ENCODE data around the gene TDRD15. TPM values are rescaled to one million over a fixed set of nuclear protein-coding genes. Genes with fewer than 3 reads are reported as not detected.

The TDRD15 gene
- total and polyA plus RNA-seq, 2 experiments from 2014 or later: not detected

GRCh38 chr2:21183306-21183705 is 59.5 kb downstream of the TDRD15 start:
- H3K9me3 ChIP-seq (ENCODE audit: low read depth): no peaks in the 10 kb centered on the region
- no peak overlapping the region for H3K27ac ChIP-seq
- no peak for DNase-seq (ENCODE audit: low read depth in 1 of 2, low spot score in 1 of 2)
- H3K4me1 ChIP-seq (ENCODE audit: low read depth): no peaks in the 10 kb centered on the region
- H3K36me3 ChIP-seq: no peaks in the 10 kb centered on the region
- H3K4me3 ChIP-seq: no peak overlapping the region
- no peak for TF ChIP-seq CTCF (IDR thresholded peaks at IDR 0.05; ENCODE audit: low read depth, low read length)
- H3K27me3 ChIP-seq: no peaks in the 10 kb centered on the region

GRCh38 chr2:21183726-21184125 is 60.0 kb downstream of the TDRD15 start:
- no peak for TF ChIP-seq CTCF (IDR thresholded peaks at IDR 0.05; ENCODE audit: low read depth, low read length)
- Histone ChIP-seq H3K9me3 (ENCODE audit: low read depth) (no peaks in the 10 kb centered on the region), H3K36me3 (no peaks in the 10 kb centered on the region), H3K4me3 (no peak overlapping the region), H3K4me1 (ENCODE audit: low read depth) (no peaks in the 10 kb centered on the region), H3K27me3 (no peaks in the 10 kb centered on the region), H3K27ac (no peak overlapping the region)
- DNase-seq (ENCODE audit: low read depth in 1 of 2, low spot score in 1 of 2): no peak

- DNase-seq (ENCODE audit: low read depth in 1 of 2, low spot score in 1 of 2): no peak
- TF ChIP-seq CTCF (IDR thresholded peaks at IDR 0.05; ENCODE audit: low read depth, low read length): no peak
- no peaks in the 10 kb centered on the region for H3K27me3 ChIP-seq
- peaks cover 10% of the 10 kb centered on the region for H3K4me1 ChIP-seq (ENCODE audit: low read depth)
- no peaks in the 10 kb centered on the region for H3K36me3 ChIP-seq
- no peak overlapping the region for H3K4me3 ChIP-seq
- no peak overlapping the region for H3K27ac ChIP-seq
- no peaks in the 10 kb centered on the region for H3K9me3 ChIP-seq (ENCODE audit: low read depth)
Measured at GRCh38 chr2:21191535-21191934, 67.8 kb downstream of the TDRD15 start.

Other genes with a start within 250 kb of the TDRD15 start
- gene APOB, start 79.9 kb upstream of the TDRD15 start, total RNA-seq: 0.07 and 0.15 TPM in 2 replicates
- 0.26 TPM in 1 of 2 replicates, not detected in the other for gene APOB, start 79.9 kb upstream of the TDRD15 start, polyA plus RNA-seq